ENCODE data around the gene MTA2. TPM values are rescaled to one million over a fixed set of nuclear protein-coding genes. Genes with fewer than 3 reads are reported as not detected.

The MTA2 gene
- total and polyA plus RNA-seq, 10 of the 15 experiments (the other 5 are each of a cell fraction or from before 2014, with no cell fraction given), result 6.7 to 201 (median 113) TPM

DNA sequence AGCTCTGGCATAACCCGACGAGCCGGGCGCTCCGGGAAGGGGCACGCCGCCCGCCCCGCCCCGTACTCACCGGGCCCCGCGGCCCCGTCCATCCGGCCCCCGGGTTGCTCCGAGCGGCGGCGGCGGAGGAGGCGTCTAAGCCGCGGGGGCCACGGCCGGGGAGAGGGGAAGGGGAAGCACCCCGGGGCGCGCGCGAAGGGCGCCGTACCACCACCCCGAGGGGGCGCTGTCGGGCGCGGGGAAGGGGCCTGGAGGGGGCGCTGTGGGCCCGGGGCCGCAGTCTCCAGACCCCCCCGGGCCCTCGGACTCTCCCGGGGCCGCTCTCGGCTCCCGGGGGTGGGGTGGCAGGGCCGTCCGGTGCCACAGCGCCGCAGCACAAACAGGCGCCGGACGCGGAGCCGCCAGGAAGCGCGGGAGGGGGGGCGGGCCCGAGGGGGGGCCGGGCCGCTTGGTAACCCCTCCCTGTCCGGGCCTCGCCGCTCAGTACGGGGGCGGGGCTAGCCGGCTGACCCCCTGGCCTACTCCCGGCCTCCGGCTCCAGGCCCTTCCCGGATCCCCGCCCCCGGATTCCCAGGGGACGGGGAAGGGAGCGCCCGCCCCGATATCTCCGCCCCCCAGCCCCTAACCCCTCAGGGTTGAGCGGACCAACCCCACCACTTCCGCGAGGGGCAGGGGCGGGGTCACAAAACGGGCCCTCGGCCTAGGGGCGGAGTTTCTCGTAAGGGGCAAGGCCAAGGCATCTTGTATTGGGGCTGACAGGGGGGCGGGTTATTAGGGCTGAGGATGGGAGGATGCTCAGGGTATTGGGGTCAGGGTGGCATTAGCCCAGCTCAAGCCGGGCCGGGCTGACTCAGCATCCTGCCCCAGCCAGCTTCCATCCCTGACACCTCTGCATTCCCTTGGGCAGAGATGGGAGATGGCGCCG, 11.0 kb upstream of the MTA2 start, which contains the start of the genes EML3 and ROM1 (continued):
- peak; percentile 36; the same call in 1 of the 2 replicates for TF ChIP-seq RAD21 (IDR thresholded peaks at IDR 0.05; ENCODE audit: insufficient read depth, low read depth, low read length)
- TF ChIP-seq LARP7 (IDR thresholded peaks at IDR 0.05), result peak; percentile 63
- TF ChIP-seq, protein P1, sequence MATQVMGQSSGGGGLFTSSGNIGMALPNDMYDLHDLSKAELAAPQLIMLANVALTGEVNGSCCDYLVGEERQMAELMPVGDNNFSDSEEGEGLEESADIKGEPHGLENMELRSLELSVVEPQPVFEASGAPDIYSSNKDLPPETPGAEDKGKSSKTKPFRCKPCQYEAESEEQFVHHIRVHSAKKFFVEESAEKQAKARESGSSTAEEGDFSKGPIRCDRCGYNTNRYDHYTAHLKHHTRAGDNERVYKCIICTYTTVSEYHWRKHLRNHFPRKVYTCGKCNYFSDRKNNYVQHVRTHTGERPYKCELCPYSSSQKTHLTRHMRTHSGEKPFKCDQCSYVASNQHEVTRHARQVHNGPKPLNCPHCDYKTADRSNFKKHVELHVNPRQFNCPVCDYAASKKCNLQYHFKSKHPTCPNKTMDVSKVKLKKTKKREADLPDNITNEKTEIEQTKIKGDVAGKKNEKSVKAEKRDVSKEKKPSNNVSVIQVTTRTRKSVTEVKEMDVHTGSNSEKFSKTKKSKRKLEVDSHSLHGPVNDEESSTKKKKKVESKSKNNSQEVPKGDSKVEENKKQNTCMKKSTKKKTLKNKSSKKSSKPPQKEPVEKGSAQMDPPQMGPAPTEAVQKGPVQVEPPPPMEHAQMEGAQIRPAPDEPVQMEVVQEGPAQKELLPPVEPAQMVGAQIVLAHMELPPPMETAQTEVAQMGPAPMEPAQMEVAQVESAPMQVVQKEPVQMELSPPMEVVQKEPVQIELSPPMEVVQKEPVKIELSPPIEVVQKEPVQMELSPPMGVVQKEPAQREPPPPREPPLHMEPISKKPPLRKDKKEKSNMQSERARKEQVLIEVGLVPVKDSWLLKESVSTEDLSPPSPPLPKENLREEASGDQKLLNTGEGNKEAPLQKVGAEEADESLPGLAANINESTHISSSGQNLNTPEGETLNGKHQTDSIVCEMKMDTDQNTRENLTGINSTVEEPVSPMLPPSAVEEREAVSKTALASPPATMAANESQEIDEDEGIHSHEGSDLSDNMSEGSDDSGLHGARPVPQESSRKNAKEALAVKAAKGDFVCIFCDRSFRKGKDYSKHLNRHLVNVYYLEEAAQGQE (IDR thresholded peaks at IDR 0.05; ENCODE audit: low read depth, low read length), result no peak
- TF ChIP-seq KAT2A (conservative IDR thresholded peaks at IDR 0.05; ENCODE audit: control insufficient read depth, low read depth, low read length), result no peak
- no peak for TF ChIP-seq ZNF384 (IDR thresholded peaks at IDR 0.05; ENCODE audit: borderline replicate concordance, low read depth, low read length)
- no peak for TF ChIP-seq EED (IDR thresholded peaks at IDR 0.05; ENCODE audit: low read depth)
- no peak for TF ChIP-seq RBBP5 (conservative IDR thresholded peaks at IDR 0.05)
- peak; percentile 83 for TF ChIP-seq DPF2 (IDR thresholded peaks at IDR 0.05)
- TF ChIP-seq EZH2 (IDR thresholded peaks at IDR 0.05; ENCODE audit: borderline replicate concordance, control insufficient read depth, low read depth, low read length), result no peak
- TF ChIP-seq, protein P2, sequence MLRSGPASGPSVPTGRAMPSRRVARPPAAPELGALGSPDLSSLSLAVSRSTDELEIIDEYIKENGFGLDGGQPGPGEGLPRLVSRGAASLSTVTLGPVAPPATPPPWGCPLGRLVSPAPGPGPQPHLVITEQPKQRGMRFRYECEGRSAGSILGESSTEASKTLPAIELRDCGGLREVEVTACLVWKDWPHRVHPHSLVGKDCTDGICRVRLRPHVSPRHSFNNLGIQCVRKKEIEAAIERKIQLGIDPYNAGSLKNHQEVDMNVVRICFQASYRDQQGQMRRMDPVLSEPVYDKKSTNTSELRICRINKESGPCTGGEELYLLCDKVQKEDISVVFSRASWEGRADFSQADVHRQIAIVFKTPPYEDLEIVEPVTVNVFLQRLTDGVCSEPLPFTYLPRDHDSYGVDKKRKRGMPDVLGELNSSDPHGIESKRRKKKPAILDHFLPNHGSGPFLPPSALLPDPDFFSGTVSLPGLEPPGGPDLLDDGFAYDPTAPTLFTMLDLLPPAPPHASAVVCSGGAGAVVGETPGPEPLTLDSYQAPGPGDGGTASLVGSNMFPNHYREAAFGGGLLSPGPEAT (IDR thresholded peaks at IDR 0.05; ENCODE audit: low read depth), result no peak
- TF ChIP-seq FOS (IDR thresholded peaks at IDR 0.05; ENCODE audit: borderline replicate concordance, extremely low read depth, insufficient read length), result no peak
- TF ChIP-seq TAF1 (IDR thresholded peaks at IDR 0.05; ENCODE audit: borderline replicate concordance, low read depth, low read length), result peak; percentile 47; the same call in 1 of the 2 replicates
- TF ChIP-seq POLR2A (IDR thresholded peaks at IDR 0.05; ENCODE audit: low read depth, low read length), result 0 out of 2 replicates have a peak, but pooled peaks have one; percentile 50
- TF ChIP-seq, protein P3, sequence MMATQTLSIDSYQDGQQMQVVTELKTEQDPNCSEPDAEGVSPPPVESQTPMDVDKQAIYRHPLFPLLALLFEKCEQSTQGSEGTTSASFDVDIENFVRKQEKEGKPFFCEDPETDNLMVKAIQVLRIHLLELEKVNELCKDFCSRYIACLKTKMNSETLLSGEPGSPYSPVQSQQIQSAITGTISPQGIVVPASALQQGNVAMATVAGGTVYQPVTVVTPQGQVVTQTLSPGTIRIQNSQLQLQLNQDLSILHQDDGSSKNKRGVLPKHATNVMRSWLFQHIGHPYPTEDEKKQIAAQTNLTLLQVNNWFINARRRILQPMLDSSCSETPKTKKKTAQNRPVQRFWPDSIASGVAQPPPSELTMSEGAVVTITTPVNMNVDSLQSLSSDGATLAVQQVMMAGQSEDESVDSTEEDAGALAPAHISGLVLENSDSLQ (IDR thresholded peaks at IDR 0.05), result peak; percentile 60
- peak; percentile 45; the same call in 1 of the 2 replicates for TF ChIP-seq TCF12 (IDR thresholded peaks at IDR 0.05; ENCODE audit: low read depth, low read length)
- no peak for TF ChIP-seq ASH2L (IDR thresholded peaks at IDR 0.05; ENCODE audit: borderline replicate concordance, low read depth)
- peak; percentile 44 for TF ChIP-seq GATAD2B (conservative IDR thresholded peaks at IDR 0.05; ENCODE audit: low read depth)
- no peak for TF ChIP-seq SMAD1 (IDR thresholded peaks at IDR 0.05; ENCODE audit: low read depth, partially characterized antibody)
- no peak for TF ChIP-seq ETV6 (conservative IDR thresholded peaks at IDR 0.05 in 1 of 2, IDR thresholded peaks at IDR 0.05 in 1 of 2; ENCODE audit: borderline replicate concordance in 1 of 2, low read depth in 1 of 2)
- TF ChIP-seq, protein P4, sequence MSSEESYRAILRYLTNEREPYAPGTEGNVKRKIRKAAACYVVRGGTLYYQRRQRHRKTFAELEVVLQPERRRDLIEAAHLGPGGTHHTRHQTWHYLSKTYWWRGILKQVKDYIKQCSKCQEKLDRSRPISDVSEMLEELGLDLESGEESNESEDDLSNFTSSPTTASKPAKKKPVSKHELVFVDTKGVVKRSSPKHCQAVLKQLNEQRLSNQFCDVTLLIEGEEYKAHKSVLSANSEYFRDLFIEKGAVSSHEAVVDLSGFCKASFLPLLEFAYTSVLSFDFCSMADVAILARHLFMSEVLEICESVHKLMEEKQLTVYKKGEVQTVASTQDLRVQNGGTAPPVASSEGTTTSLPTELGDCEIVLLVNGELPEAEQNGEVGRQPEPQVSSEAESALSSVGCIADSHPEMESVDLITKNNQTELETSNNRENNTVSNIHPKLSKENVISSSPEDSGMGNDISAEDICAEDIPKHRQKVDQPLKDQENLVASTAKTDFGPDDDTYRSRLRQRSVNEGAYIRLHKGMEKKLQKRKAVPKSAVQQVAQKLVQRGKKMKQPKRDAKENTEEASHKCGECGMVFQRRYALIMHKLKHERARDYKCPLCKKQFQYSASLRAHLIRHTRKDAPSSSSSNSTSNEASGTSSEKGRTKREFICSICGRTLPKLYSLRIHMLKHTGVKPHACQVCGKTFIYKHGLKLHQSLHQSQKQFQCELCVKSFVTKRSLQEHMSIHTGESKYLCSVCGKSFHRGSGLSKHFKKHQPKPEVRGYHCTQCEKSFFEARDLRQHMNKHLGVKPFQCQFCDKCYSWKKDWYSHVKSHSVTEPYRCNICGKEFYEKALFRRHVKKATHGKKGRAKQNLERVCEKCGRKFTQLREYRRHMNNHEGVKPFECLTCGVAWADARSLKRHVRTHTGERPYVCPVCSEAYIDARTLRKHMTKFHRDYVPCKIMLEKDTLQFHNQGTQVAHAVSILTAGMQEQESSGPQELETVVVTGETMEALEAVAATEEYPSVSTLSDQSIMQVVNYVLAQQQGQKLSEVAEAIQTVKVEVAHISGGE (CRISPR knock-in tag; IDR thresholded peaks at IDR 0.05), result no peak

All from GM12878 (cell line).